G401 (cell line): ENCODE measurements around the gene OR4F6. TPM values are rescaled to one million over a fixed set of nuclear protein-coding genes. Genes with fewer than 3 reads are reported as not detected.
"Not testable (repeated sequence)": the region's sequence is repeated elsewhere in the genome, so short reads cannot be mapped to it uniquely, and the experiment has no call there.

Source experiments
- DNase-seq: peaks from one replicate; pipeline ENCODE4 v3.0.0-alpha.2; 2015; ENCODE audit warnings: low spot score
- in situ Hi-C: cut with HindIII; loops from 2 replicates; pipeline ENCODE4 v1.10.0; 2016; ENCODE audit warnings: low sequenced_read_pairs, mixed read lengths
- total RNA-seq: library from RNA; depleted of rRNA; stranded (reverse); fragments of >200 nt; shearing (Covaris generic); gene quantifications from 2 replicates; pipeline ENCODE4 v1.2.3, GENCODE V29; 2014; rRNA removed

The OR4F6 gene
- not detected in 2 replicates for total RNA-seq

DNA sequence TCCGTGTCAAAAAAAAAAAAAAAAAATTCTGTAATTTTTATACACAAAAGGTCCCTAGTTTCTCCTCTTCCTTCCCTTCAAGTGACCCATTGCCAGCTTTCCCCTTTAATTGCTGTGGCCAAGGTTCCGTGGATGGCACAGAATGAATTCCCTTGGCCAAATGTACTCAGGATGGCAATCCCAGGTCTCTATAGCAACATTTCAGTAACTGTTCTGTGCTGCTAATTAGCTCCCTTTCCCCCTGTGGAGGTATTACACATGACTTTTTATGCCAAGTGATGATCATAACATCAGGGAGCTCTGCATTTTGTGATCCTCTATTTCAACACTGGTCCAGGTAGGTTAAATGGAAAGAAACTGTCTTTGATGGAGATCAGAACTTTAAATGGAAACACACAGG lies at the start of gene OR4F6:
Gene OR4F6 (plus strand): TSS at position 301 of the 400 bp plus-strand sequence. CDS start 2,211 bp downstream, outside the sequence.
- no peak for DNase-seq
- in situ Hi-C loops, result no loop called here

DNA sequence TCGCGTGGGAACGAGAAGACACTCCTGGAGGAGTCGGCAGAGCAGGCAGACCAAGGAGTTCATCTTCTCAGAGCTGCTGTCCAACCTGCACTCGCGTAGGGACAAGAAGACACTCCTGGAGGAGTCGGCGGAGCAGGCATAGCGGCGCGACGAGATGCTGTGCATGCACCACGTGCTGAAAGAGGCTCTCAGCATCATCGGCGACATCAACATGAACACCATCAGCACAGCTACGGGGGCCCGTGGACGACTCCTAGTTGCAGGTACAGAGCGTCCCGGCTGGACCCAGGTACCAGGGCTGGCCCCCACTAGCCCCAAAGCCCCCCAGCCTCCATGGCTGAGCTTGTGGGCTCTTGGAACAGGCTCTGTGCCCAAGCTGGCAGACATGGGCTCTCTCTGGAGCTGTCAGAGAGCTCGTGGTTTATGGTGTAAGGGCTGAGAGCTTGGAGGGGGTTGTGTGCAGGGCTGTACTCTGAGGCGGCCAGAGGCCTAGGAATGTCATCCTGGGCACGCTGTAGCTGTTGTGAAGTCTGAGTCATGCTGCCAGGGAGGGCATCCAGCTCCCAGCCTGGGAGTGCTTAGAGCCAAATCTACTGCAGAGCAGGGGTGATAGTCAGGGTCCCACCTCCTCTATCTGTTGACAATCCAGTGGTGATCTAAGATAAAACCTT lies 38.5 kb upstream of the OR4F6 start:
- DNase-seq, in situ Hi-C loops: not testable (repeated sequence)

- not testable (repeated sequence) for DNase-seq
Observed at GRCh38 chr15:101765340-101765671, 38.0 kb upstream of the OR4F6 start.

GRCh38 chr15:101765772-101766456 lies 37.4 kb upstream of the OR4F6 start:
- no peak for DNase-seq
- in situ Hi-C loops, result no loop called here

More at GRCh38 chr15:101765340-101765671, 38.0 kb upstream of the OR4F6 start:
- in situ Hi-C loops, result not testable (repeated sequence)

DNA sequence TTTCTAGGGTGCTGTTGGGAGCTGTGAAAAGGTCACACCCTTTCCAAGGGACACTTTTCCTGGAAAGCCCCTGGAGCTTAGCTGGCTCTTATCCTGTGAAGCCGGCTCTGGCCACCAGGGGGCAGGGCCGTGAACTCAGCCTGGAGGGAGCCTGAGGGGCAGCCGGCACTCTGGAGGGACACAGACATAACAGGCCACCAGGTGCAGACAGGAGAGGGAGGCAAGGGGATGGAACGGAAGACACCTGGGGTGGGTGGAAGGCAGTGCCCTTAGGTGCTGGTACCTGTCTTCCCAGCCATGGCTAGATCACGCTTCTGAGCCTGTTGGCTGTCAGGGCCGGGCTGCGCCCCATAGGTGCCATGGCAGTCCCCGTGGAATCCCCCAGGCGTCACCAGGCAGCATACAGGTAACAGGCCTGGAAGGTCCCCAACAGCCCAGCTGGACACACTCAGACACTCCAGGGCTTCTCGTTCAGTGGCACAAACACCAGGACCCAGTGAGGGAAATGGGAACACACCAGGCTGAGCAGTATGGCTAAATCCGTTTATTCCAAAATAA lies 36.1 kb upstream of the OR4F6 start:
- DNase-seq, in situ Hi-C loops: not testable (repeated sequence)

GRCh38 chr15:101772921-101773320 lies 30.4 kb upstream of the OR4F6 start:
- in situ Hi-C loops, result no loop called here
- no peak for DNase-seq

GRCh38 chr15:101773496-101774100 lies 29.7 kb upstream of the OR4F6 start:
- in situ Hi-C loops, result no loop called here
- DNase-seq, result no peak

DNA sequence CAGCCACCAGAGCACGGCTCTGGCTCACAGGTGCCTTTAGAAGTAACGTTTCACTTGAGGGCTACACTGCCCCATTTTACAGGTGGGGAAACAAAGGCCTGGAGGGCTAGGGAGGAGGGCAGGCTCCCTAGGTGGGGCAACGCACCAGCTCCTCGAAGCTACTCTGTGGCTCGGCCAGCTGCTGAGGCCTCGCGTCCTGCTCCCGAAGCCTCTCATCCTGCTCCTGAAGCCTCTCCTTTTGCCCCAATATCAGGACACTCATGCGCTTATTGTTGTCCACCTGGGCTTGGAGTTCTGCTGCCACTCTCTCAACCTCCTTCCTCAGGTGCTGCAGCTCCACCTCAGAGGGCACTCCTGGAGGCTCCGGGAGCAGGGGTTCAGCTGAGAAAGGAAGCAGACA lies 28.2 kb upstream of the OR4F6 start:
- in situ Hi-C loops, result no loop called here
- DNase-seq, result no peak

GRCh38 chr15:101778576-101778975 lies 24.7 kb upstream of the OR4F6 start:
- in situ Hi-C loops, DNase-seq: not testable (repeated sequence)

DNA sequence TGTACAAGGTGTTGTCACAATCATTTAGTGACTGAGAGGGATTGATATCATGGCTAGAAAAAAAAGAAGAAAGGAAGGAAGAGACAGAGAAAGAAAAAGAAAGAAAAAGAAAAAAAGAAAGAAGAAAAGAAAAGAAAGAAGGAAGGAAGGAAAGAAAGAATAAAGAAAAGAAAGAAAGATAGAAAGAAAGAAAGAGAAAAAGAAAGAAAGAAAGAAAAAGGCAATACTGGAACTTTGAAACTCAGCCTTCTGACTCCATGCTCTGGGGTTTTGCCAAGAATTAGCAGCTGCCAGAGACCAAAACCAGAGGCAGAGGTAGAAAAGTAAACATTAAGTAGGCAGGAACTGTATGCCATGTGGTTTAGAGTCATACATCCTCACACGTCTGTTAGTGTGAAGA lies 23.1 kb upstream of the OR4F6 start:
- in situ Hi-C loops, result not testable (repeated sequence)

GRCh38 chr15:101781928-101782327 lies 21.4 kb upstream of the OR4F6 start:
- no peak for DNase-seq
- in situ Hi-C loops, result no loop called here

More for the DNA sequence above, 23.1 kb upstream of the OR4F6 start:
- DNase-seq, result not testable (repeated sequence)

DNA sequence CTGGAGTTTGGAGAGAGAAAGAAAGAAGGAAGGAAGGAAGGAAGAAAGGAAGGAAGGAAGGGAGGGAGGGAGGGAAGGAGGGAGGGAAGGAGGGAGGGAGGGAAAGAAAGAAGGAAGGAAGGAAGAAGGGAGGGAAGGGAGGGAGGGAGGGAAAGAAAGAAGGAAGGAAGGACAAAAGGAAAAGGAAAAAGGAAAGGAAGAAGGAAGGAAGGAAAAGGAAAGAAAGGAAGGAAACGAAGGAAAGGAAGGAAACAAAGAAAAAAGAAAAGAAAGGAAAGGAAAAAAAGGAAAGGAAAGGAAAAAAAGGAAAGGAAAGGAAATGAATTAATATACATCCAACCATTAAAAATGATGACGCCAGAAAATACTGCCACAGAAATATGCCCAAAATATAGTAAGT lies 18.7 kb upstream of the OR4F6 start:
- no peak for DNase-seq
- in situ Hi-C loops, result no loop called here

- DNase-seq, in situ Hi-C loops: not testable (repeated sequence)
Observed at GRCh38 chr15:101786422-101786821, 16.9 kb upstream of the OR4F6 start.

DNA sequence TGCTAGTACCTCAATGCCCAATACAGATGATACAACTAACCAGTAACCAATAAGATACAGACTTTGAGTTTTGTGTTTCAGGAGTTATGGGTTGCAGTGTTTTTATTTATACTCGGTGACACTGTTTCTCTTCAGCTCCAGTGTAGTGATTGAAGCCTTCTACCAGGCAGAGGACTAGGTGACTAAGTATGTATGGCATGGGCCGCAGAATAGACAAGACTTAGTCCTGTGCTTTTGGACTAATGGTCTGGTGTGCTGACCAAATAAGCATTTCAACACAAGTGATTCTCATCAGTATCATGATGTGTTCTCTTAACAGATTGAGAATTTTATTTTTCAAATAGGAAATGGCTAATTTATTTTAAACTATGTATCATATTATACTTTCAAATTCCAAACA lies 15.3 kb upstream of the OR4F6 start:
- in situ Hi-C loops, DNase-seq: not testable (repeated sequence)

DNA sequence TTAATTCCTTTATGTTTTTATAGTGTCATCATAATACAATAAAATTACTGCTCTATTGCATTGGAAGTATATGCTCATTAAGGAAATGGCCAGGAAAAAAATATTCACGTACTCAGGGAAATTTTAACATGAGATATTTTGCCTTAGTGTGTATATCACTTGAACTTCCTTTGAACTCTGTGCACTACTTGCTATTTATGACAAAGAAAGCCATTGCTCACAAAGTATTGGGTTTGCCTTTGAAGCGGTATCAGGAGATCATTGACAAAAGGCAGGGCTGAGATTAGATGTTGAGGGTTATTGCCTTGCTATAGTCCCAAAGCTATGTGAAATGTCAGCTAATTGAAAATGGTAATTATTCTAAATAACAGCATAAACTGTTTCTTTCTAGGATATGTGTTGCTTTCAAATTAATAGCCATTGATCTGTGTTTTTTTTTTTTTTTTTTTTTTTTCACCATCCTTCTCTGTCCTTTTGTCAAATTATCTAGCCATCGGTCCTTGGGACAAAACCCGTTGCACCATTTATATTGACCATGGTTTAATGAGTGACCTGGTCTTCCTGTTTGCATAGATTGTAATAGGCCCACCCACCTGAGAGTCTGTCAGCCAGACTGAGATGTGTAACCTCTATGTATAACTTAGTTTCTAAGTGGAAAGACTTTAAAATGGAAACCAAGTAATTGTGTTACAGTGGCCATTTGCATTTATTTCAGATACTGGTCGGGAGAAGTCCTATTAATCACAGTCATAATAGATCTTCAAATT lies 14.6 kb upstream of the OR4F6 start:
- in situ Hi-C loops, DNase-seq: not testable (repeated sequence)

GRCh38 chr15:101790748-101791147 lies 12.6 kb upstream of the OR4F6 start:
- DNase-seq, in situ Hi-C loops: not testable (repeated sequence)

- DNase-seq, in situ Hi-C loops: not testable (repeated sequence)
Observed at GRCh38 chr15:101793981-101794380, 9.3 kb upstream of the OR4F6 start.

DNA sequence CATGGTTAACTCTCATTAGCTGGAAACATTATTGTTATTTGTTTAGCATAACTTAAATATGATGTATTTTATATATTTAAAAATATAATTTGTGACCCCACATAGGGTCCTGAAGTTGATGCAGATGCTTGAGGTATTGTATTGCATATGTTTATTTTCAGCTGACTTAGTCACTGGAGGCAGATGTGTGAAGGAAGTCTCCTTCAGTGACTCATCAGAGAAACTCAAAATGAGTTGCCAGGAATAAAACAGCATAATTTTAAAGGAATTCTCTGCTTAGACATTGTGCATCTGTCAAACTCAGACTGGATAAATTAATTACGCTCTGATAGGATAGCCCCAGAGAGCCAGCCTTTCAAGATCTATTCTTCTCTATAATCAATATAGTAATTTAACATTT lies 7.9 kb upstream of the OR4F6 start:
- DNase-seq, result no peak
- in situ Hi-C loops, result no loop called here

GRCh38 chr15:101799665-101800064 lies 3.6 kb upstream of the OR4F6 start:
- no peak for DNase-seq
- in situ Hi-C loops, result no loop called here
